ENCODE results near the gene SRD5A1. TPM values are rescaled to one million over a fixed set of nuclear protein-coding genes. Genes with fewer than 3 reads are reported as not detected.

The SRD5A1 gene
- total RNA-seq, 1 donor from 2014 or later = 8.0 TPM

GRCh38 chr5:6598351-6598900, 34.8 kb upstream of the SRD5A1 start:
- Histone ChIP-seq H3K9me3 (no peaks in the 10 kb centered on the region), H3K27ac (no peak overlapping the region), H3K27me3 (no peaks in the 10 kb centered on the region), H3K36me3 (peaks cover 53% of the 10 kb centered on the region), H3K4me1 (no peaks in the 10 kb centered on the region), H3K4me3 (no peak overlapping the region)
- DNase-seq = no peak
- TF ChIP-seq CTCF (IDR thresholded peaks at IDR 0.05) = no peak
- intact Hi-C loops (cut with DNase I) = no loop called here
- ATAC-seq = no peak

- Histone ChIP-seq H3K4me1 (no peaks in the 10 kb centered on the region), H3K27ac (no peak overlapping the region), H3K9me3 (no peaks in the 10 kb centered on the region), H3K4me3 (no peak overlapping the region), H3K36me3 (peaks cover 66% of the 10 kb centered on the region), H3K27me3 (no peaks in the 10 kb centered on the region)
- ATAC-seq (no peak), DNase-seq (no peak)
- intact Hi-C loops (cut with DNase I) = no loop called here
- TF ChIP-seq CTCF (IDR thresholded peaks at IDR 0.05) = no peak
These were observed 33.5 kb upstream of the SRD5A1 start for GRCh38 chr5:6599739-6600138.

- no peaks in the 10 kb centered on the region for H3K4me1 ChIP-seq
- no peaks in the 10 kb centered on the region for H3K9me3 ChIP-seq
- no peak for TF ChIP-seq CTCF (IDR thresholded peaks at IDR 0.05)
- ATAC-seq (no peak), DNase-seq (no peak)
- no peaks in the 10 kb centered on the region for H3K27me3 ChIP-seq
- H3K36me3 ChIP-seq = peaks cover 82% of the 10 kb centered on the region
- intact Hi-C loops (cut with DNase I) = no loop called here
- H3K27ac ChIP-seq = no peak overlapping the region
- no peak overlapping the region for H3K4me3 ChIP-seq
These were observed 32.0 kb upstream of the SRD5A1 start for GRCh38 chr5:6601271-6601670.

- no peaks in the 10 kb centered on the region for H3K27me3 ChIP-seq
- TF ChIP-seq CTCF (IDR thresholded peaks at IDR 0.05) = no peak
- H3K27ac ChIP-seq = no peak overlapping the region
- H3K9me3 ChIP-seq = no peaks in the 10 kb centered on the region
- H3K36me3 ChIP-seq = peaks cover 87% of the 10 kb centered on the region
- H3K4me3 ChIP-seq = no peak overlapping the region
- intact Hi-C loops (cut with DNase I) = no loop called here
- H3K4me1 ChIP-seq = no peaks in the 10 kb centered on the region
- ATAC-seq (no peak), DNase-seq (no peak)
These were observed 31.4 kb upstream of the SRD5A1 start for GRCh38 chr5:6601816-6602215.

- TF ChIP-seq CTCF (IDR thresholded peaks at IDR 0.05) = no peak
- Histone ChIP-seq H3K27ac (no peak overlapping the region), H3K9me3 (no peaks in the 10 kb centered on the region), H3K36me3 (peaks cover 93% of the 10 kb centered on the region), H3K4me1 (no peaks in the 10 kb centered on the region), H3K4me3 (no peak overlapping the region), H3K27me3 (no peaks in the 10 kb centered on the region)
- intact Hi-C loops (cut with DNase I) = no loop called here
- ATAC-seq (no peak), DNase-seq (no peak)
These were observed 30.8 kb upstream of the SRD5A1 start for GRCh38 chr5:6602441-6602840.

- Histone ChIP-seq H3K4me1 (no peaks in the 10 kb centered on the region), H3K27me3 (no peaks in the 10 kb centered on the region), H3K36me3 (peaks cover 97% of the 10 kb centered on the region), H3K27ac (no peak overlapping the region), H3K4me3 (no peak overlapping the region), H3K9me3 (no peaks in the 10 kb centered on the region)
- ATAC-seq (peak; percentile 83), DNase-seq (peak; percentile 85)
- no peak for TF ChIP-seq CTCF (IDR thresholded peaks at IDR 0.05)
- intact Hi-C loops (cut with DNase I) = no loop called here
These were observed 29.6 kb upstream of the SRD5A1 start for GRCh38 chr5:6603643-6604042.
